Suppressor macrophage treated with lipopolysaccharide for 4 hours (primary cell): ENCODE measurements around the gene TRMT44.

ENCODE experiments used
- DNase-seq: peaks from one replicate; pipeline ENCODE4 v3.0.0-alpha.2; 2020

Gene TRMT44

GRCh38 chr4:8438743-8439142, 1.8 kb upstream of the TRMT44 start:
- no peak for DNase-seq

- DNase-seq, result no peak
These were observed 1.4 kb upstream of the TRMT44 start for GRCh38 chr4:8439168-8439567.

- DNase-seq, result peak; percentile 80
These were observed 574 bp upstream of the TRMT44 start for GRCh38 chr4:8439914-8440491.

- no peak for DNase-seq
These were observed 1.0 kb downstream of the TRMT44 start for GRCh38 chr4:8441499-8442091.

- no peak for DNase-seq
These were observed 2.2 kb downstream of the TRMT44 start for GRCh38 chr4:8442596-8443358.

GRCh38 chr4:8443801-8444200, 3.2 kb downstream of the TRMT44 start:
- DNase-seq, result no peak

- DNase-seq, result no peak
These were observed 5.5 kb downstream of the TRMT44 start for GRCh38 chr4:8446122-8446521.

GRCh38 chr4:8451440-8452182, 11.0 kb downstream of the TRMT44 start:
- DNase-seq, result no peak

GRCh38 chr4:8453957-8454356, 13.4 kb downstream of the TRMT44 start:
- DNase-seq, result no peak

- DNase-seq, result no peak
These were observed 17.2 kb downstream of the TRMT44 start for GRCh38 chr4:8457646-8458252.

GRCh38 chr4:8459867-8460445, 19.4 kb downstream of the TRMT44 start:
- DNase-seq, result no peak

GRCh38 chr4:8461086-8461485, 20.5 kb downstream of the TRMT44 start:
- DNase-seq, result no peak

GRCh38 chr4:8461616-8462015, 21.0 kb downstream of the TRMT44 start:
- no peak for DNase-seq

- DNase-seq, result no peak
These were observed 23.2 kb downstream of the TRMT44 start for GRCh38 chr4:8463811-8464210.

- no peak for DNase-seq
These were observed 23.8 kb downstream of the TRMT44 start for GRCh38 chr4:8464381-8464780.

- no peak for DNase-seq
These were observed 25.3 kb downstream of the TRMT44 start for GRCh38 chr4:8465615-8466611.

- no peak for DNase-seq
These were observed 26.4 kb downstream of the TRMT44 start for GRCh38 chr4:8467016-8467415.

GRCh38 chr4:8468746-8469535, 28.4 kb downstream of the TRMT44 start:
- peak; percentile 61 for DNase-seq

GRCh38 chr4:8469550-8469949, 29.0 kb downstream of the TRMT44 start:
- DNase-seq, result no peak

- DNase-seq, result no peak
These were observed 30.0 kb downstream of the TRMT44 start for GRCh38 chr4:8470451-8471024.
